ENCODE data around the gene PDE11A.

The PDE11A gene

GRCh38 chr2:177830881-177831386, 241.6 kb downstream of the PDE11A start:
- no peaks in the 10 kb centered on the region for H3K27me3 ChIP-seq (ENCODE audit: low read length)
- H3K4me2 ChIP-seq (ENCODE audit: low read depth, low read length, poor library complexity, severe bottlenecking): no peak overlapping the region
- no peak overlapping the region for H3K27ac ChIP-seq (ENCODE audit: low read depth, low read length)
- H4K20me1 ChIP-seq (ENCODE audit: low read depth, low read length): no peaks in the 10 kb centered on the region
- no peak overlapping the region for H3K4me3 ChIP-seq (ENCODE audit: insufficient read depth, low read length, poor library complexity, severe bottlenecking)
- H3K9me2 ChIP-seq (replicated peaks; ENCODE audit: insufficient read depth, low read length): no peaks in the 10 kb centered on the region
- H3F3A ChIP-seq (ENCODE audit: insufficient read depth): no peaks in the 10 kb centered on the region
- no peaks in the 10 kb centered on the region for H3K36me3 ChIP-seq (ENCODE audit: low read length)
- H3K9ac ChIP-seq (ENCODE audit: low read length): no peak overlapping the region
- no peaks in the 10 kb centered on the region for H3K79me2 ChIP-seq (ENCODE audit: insufficient read depth, low read length)
- no peaks in the 10 kb centered on the region for H3K9me3 ChIP-seq (ENCODE audit: insufficient read depth, low read length)
- no peak overlapping the region for H2AFZ ChIP-seq (ENCODE audit: low read depth, low read length, severe bottlenecking)
- TF ChIP-seq CTCF (IDR thresholded peaks at IDR 0.05; ENCODE audit: insufficient read depth, low read length, poor library complexity, severe bottlenecking) (no peak), EZH2phosphoT487 (conservative IDR thresholded peaks at IDR 0.05; ENCODE audit: low read length) (no peak)

- H2AFZ ChIP-seq (ENCODE audit: low read depth, low read length, severe bottlenecking): no peak overlapping the region
- no peak overlapping the region for H3K4me3 ChIP-seq (ENCODE audit: insufficient read depth, low read length, poor library complexity, severe bottlenecking)
- no peaks in the 10 kb centered on the region for H3K79me2 ChIP-seq (ENCODE audit: insufficient read depth, low read length)
- TF ChIP-seq EZH2phosphoT487 (conservative IDR thresholded peaks at IDR 0.05; ENCODE audit: low read length) (no peak), CTCF (IDR thresholded peaks at IDR 0.05; ENCODE audit: insufficient read depth, low read length, poor library complexity, severe bottlenecking) (no peak)
- no peaks in the 10 kb centered on the region for H3K9me3 ChIP-seq (ENCODE audit: insufficient read depth, low read length)
- no peak overlapping the region for H3K9ac ChIP-seq (ENCODE audit: low read length)
- H3K36me3 ChIP-seq (ENCODE audit: low read length): no peaks in the 10 kb centered on the region
- H4K20me1 ChIP-seq (ENCODE audit: low read depth, low read length): no peaks in the 10 kb centered on the region
- H3F3A ChIP-seq (ENCODE audit: insufficient read depth): no peaks in the 10 kb centered on the region
- H3K27me3 ChIP-seq (ENCODE audit: low read length): no peaks in the 10 kb centered on the region
- H3K4me2 ChIP-seq (ENCODE audit: low read depth, low read length, poor library complexity, severe bottlenecking): no peak overlapping the region
- H3K9me2 ChIP-seq (replicated peaks; ENCODE audit: insufficient read depth, low read length): no peaks in the 10 kb centered on the region
- H3K27ac ChIP-seq (ENCODE audit: low read depth, low read length): no peak overlapping the region
Observed at GRCh38 chr2:177828557-177828956, 244.0 kb downstream of the PDE11A start.

- H3F3A ChIP-seq (ENCODE audit: insufficient read depth): no peaks in the 10 kb centered on the region
- no peaks in the 10 kb centered on the region for H3K79me2 ChIP-seq (ENCODE audit: insufficient read depth, low read length)
- H3K27ac ChIP-seq (ENCODE audit: low read depth, low read length): no peak overlapping the region
- no peaks in the 10 kb centered on the region for H3K27me3 ChIP-seq (ENCODE audit: low read length)
- no peaks in the 10 kb centered on the region for H4K20me1 ChIP-seq (ENCODE audit: low read depth, low read length)
- no peaks in the 10 kb centered on the region for H3K9me3 ChIP-seq (ENCODE audit: insufficient read depth, low read length)
- H3K9me2 ChIP-seq (replicated peaks; ENCODE audit: insufficient read depth, low read length): no peaks in the 10 kb centered on the region
- TF ChIP-seq CTCF (IDR thresholded peaks at IDR 0.05; ENCODE audit: insufficient read depth, low read length, poor library complexity, severe bottlenecking) (no peak), EZH2phosphoT487 (conservative IDR thresholded peaks at IDR 0.05; ENCODE audit: low read length) (no peak)
- no peak overlapping the region for H3K4me3 ChIP-seq (ENCODE audit: insufficient read depth, low read length, poor library complexity, severe bottlenecking)
- no peak overlapping the region for H3K9ac ChIP-seq (ENCODE audit: low read length)
- H3K4me2 ChIP-seq (ENCODE audit: low read depth, low read length, poor library complexity, severe bottlenecking): no peak overlapping the region
- H2AFZ ChIP-seq (ENCODE audit: low read depth, low read length, severe bottlenecking): no peak overlapping the region
- no peaks in the 10 kb centered on the region for H3K36me3 ChIP-seq (ENCODE audit: low read length)
Observed at GRCh38 chr2:177826897-177827296, 245.7 kb downstream of the PDE11A start.

Measured in SU-DHL-6 (cell line).